AG09319 (cell line): ENCODE measurements around the gene TMCC1.
"Not testable (repeated sequence)": the region's sequence is repeated elsewhere in the genome, so short reads cannot be mapped to it uniquely, and the experiment has no call there.

Experiments used
- DNase-seq: peaks from one replicate; pipeline ENCODE4 v3.0.0-alpha.2; 2010; ENCODE audit warnings: low read depth; ENCODE audit errors: extremely low read depth
- TF ChIP-seq, protein P1 (sequence below): IDR thresholded peaks from 2 replicates; pipeline ENCODE4 v1.5.1; 2011; ENCODE audit warnings: low read depth, mild to moderate bottlenecking, inconsistent platforms, low read length, moderate library complexity

TMCC1 gene

DNA sequence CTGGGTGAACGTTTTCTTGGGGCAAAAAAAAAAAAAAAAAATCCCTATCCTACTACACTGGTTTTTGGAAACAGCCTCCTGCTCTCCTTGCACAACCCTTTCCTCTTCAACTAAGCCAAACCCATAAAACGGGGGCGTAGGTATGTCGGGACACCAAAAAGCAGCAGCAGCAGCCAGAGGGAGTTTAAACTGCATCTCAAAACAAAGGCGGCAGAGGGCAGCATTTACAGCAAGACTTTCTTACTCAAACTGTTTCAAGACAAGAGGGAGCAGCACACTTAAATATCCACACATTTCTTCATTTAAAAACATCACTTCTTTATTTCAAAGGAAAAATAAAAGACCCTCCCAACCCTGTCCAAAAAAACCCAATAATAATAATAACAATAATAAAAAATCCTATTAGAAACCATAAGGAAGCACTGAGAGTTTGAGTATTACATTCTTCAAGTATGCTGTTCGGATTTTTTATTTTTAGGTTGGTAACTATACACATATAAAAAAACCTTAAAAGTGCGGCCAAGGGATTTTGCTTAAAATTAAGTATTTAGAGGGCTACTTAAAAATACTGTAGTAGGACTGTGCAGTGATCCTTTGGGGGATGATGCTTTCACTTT is 243.1 kb downstream of the TMCC1 start:
- TF ChIP-seq, protein P1, sequence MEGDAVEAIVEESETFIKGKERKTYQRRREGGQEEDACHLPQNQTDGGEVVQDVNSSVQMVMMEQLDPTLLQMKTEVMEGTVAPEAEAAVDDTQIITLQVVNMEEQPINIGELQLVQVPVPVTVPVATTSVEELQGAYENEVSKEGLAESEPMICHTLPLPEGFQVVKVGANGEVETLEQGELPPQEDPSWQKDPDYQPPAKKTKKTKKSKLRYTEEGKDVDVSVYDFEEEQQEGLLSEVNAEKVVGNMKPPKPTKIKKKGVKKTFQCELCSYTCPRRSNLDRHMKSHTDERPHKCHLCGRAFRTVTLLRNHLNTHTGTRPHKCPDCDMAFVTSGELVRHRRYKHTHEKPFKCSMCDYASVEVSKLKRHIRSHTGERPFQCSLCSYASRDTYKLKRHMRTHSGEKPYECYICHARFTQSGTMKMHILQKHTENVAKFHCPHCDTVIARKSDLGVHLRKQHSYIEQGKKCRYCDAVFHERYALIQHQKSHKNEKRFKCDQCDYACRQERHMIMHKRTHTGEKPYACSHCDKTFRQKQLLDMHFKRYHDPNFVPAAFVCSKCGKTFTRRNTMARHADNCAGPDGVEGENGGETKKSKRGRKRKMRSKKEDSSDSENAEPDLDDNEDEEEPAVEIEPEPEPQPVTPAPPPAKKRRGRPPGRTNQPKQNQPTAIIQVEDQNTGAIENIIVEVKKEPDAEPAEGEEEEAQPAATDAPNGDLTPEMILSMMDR: peak; percentile 73
- DNase-seq: peak; percentile 69

DNA sequence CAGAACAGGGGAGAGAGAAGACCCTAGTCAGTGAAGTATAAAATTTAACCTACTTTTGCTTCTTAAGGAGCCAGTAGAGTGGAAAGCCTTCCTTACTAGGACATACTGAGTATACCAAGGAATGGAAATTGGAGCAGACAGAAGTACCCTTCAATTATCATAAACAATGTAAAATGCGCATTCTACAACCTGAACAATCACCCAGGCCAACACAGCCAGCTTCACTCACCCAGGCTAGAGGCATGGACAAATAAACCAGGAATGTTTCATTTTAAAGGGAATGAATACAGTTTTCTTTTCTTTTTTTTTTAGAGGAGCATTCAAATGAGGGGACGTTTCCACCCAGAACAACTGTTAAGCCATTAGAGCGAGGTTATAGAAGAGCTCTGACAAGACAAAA is 245.1 kb downstream of the TMCC1 start:
- no peak for DNase-seq
- TF ChIP-seq, protein P1: no peak

DNA sequence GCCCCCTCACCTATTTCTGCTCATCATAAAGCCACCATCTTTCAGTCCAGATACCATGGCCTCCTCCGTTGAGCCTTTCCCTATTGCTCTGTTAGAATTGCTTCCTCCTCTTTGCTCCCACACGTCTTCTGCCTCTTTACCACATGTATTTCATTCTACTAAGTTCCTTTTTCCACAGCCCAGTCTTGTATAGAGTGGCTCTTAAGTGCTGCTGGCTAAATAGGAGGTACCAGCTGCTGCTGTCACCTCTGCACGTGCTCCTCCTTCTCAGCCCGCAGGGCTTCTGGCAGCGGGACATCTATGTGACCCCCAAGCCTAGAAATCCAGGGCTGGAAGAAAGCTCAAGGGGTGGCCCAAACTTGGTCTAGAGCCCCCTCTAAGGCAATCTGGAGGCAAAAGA is 248.2 kb downstream of the TMCC1 start:
- TF ChIP-seq, protein P1: no peak
- DNase-seq: no peak

DNA sequence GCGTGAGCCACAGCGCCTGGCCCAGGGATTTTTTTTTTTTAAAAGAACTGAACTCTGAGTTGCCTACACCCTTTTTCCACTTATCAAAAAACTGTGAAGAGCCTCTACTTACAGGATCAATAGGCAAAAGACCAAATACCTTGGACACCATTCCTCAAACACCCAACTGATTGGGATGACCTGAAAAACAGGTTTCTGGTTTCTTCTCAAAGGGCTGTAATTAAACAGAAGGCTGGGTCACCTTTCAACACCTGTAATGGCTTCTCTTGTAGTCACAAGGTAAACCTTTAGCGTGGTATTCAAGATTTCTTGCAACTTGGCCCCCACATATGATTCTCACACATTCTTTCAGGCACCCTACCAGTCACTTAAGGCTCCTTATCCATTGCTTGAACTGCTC is 248.7 kb downstream of the TMCC1 start:
- TF ChIP-seq, protein P1: no peak
- DNase-seq: no peak

DNA sequence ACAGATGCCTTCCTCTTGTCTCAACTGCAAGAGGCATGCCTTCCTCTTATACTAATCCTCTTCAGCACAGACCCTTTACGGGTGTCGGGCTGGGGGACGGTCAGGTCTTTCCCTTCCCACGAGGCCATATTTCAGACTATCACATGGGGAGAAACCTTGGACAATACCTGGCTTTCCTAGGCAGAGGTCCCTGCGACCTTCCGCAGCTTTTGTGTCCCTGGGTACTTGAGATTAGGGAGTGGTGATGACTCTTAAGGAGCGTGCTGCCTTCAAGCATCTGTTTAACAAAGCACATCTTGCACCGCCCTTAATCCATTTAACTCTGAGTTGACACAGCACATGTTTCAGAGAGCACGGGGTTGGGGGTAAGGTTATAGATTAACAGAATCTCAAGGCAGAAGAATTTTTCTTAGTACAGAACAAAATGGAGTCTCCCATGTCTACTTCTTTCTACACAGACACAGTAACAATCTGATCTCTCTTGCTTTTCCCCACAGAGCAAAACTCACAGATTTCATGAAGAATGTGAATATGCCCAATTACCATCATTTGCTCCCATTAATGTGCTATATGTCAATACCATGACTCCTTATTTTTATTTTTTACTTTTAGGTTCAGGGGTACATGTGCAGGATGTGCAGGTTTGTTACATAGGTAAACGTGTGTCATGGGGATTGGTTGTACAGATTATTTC is 251.8 kb downstream of the TMCC1 start:
- not testable (repeated sequence) for DNase-seq

DNA sequence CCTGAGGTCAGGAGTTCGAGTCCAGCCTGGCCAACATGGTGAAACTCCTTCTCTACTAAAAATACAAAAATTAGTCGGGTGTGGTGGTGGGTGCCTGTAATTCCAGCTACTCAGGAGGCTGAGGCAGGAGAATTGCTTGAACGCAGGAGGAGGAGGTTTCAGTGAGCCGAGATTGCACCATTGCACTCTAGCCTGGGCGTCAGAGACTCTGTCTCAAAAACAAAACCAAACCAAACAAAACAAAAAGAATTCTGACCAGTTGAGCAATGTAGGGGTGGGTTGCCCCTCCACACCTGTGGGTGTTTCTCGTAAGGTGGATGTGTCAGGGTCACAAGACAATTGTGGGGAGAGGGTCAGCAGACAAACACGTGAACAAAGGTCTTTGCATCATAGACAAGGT is 252.5 kb downstream of the TMCC1 start:
- DNase-seq: not testable (repeated sequence)

DNA sequence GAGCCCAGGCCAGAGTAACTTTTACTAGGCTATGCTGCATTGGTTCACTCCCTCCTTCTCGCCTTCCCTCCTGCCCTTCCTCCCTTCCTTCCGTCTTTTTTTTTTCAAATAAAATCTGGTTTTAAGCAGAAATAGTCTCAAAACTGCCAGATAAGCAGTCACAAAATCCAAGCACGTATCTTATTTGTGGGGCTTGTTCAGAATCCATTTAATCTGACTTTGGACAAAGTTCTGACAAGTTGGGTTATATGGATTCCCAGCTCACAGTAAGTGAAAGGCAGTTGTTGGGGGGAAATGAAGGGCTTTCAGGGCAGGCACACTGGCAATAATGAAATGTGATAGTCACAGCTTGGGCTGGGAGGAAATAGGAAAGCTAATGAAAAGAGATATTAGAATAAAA is 255.0 kb downstream of the TMCC1 start:
- TF ChIP-seq, protein P1: no peak
- no peak for DNase-seq

DNA sequence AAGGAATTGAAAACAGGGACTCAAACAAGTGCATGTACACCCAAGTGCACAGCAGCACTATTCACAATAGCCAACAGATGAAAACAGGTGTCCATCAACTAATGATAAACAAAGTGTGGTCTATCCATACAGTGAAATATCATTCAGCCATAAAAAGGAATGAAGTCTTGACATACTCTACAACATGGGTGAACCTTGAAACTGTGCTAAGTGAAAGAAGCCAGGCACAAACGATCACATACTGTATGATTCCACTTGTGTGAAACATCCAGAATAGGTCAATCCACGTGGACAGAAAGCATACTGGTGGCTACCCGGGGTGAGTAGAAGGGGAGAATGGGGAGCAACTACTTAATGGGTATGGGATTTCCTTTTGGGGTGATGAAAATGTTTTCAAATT is 257.4 kb downstream of the TMCC1 start:
- TF ChIP-seq, protein P1: no peak
- DNase-seq: no peak
